ENCODE data around the gene ISY1.
"Not testable (repeated sequence)": the region's sequence is repeated elsewhere in the genome, so short reads cannot be mapped to it uniquely, and the experiment has no call there.

Gene ISY1

DNA sequence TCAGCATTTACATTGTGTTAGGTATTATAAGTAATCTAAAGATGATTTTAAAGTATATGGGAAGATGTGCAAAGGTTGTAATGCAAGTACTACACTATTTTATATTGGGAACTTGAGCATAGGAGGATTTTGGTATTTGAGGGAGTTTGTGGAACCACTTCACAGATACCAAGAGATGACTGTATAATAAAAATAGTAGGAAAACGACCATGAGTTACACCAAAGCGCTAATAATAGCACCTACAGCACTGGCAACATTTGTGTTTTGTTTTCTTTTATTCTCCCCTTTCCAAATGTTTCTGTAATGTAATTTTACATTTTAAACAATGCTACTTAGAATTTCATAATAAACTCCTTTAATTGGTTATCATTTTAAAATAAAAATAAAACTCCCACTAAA, 12.3 kb upstream of the ISY1 start:
- H3K27me3 ChIP-seq (ENCODE audit: control insufficient read depth in 1 of 2, insufficient read depth in 2 of 2, low read length in 2 of 2): no peaks in the 10 kb centered on the region
- H3K4me3 ChIP-seq (ENCODE audit: low read depth in 1 of 2, low read length in 2 of 2): no peak overlapping the region
- no peaks in the 10 kb centered on the region for H3K9me3 ChIP-seq (ENCODE audit: control insufficient read depth in 1 of 2, low read length in 2 of 2)
- peaks cover 25 to 51% of the 10 kb centered on the region in 2 donors for H3K36me3 ChIP-seq (ENCODE audit: control insufficient read depth in 1 of 2, insufficient read depth in 2 of 2, low read length in 2 of 2)
- H3K4me1 ChIP-seq (ENCODE audit: control insufficient read depth in 1 of 2, insufficient read depth in 2 of 2, low read length in 2 of 2): peaks cover 23 to 31% of the 10 kb centered on the region in 2 donors
- H3K27ac ChIP-seq (ENCODE audit: low read depth, low read length): no peak overlapping the region
- H3K9ac ChIP-seq (ENCODE audit: low read depth in 1 of 2, low read length in 2 of 2): no peak overlapping the region

- Histone ChIP-seq H3K27ac (ENCODE audit: low read depth, low read length) (no peak overlapping the region), H3K27me3 (ENCODE audit: control insufficient read depth in 1 of 2, insufficient read depth in 2 of 2, low read length in 2 of 2) (no peaks in the 10 kb centered on the region), H3K4me3 (ENCODE audit: low read depth in 1 of 2, low read length in 2 of 2) (no peak overlapping the region), H3K9ac (ENCODE audit: low read depth in 1 of 2, low read length in 2 of 2) (no peak overlapping the region), H3K36me3 (ENCODE audit: control insufficient read depth in 1 of 2, insufficient read depth in 2 of 2, low read length in 2 of 2) (peaks cover 31 to 51% of the 10 kb centered on the region in 2 donors), H3K9me3 (ENCODE audit: control insufficient read depth in 1 of 2, low read length in 2 of 2) (no peaks in the 10 kb centered on the region), H3K4me1 (ENCODE audit: control insufficient read depth in 1 of 2, insufficient read depth in 2 of 2, low read length in 2 of 2) (peaks cover 7 to 13% of the 10 kb centered on the region in 2 donors)
Observed at GRCh38 chr3:129166579-129167332, 5.9 kb upstream of the ISY1 start.

GRCh38 chr3:129165594-129165993, 4.7 kb upstream of the ISY1 start:
- not testable (repeated sequence) for H3K9me3 ChIP-seq (ENCODE audit: control insufficient read depth in 1 of 2, low read length in 2 of 2); H3K4me3 ChIP-seq (ENCODE audit: low read depth in 1 of 2, low read length in 2 of 2); H3K27ac ChIP-seq (ENCODE audit: low read depth, low read length); H3K27me3 ChIP-seq (ENCODE audit: control insufficient read depth in 1 of 2, insufficient read depth in 2 of 2, low read length in 2 of 2); H3K9ac ChIP-seq (ENCODE audit: low read depth in 1 of 2, low read length in 2 of 2)
- Histone ChIP-seq H3K36me3 (ENCODE audit: control insufficient read depth in 1 of 2, insufficient read depth in 2 of 2, low read length in 2 of 2) (peaks cover 21 to 40% of the 10 kb centered on the region in 2 donors), H3K4me1 (ENCODE audit: control insufficient read depth in 1 of 2, insufficient read depth in 2 of 2, low read length in 2 of 2) (peaks cover 7 to 15% of the 10 kb centered on the region in 2 donors)

- Histone ChIP-seq H3K9me3 (ENCODE audit: control insufficient read depth in 1 of 2, low read length in 2 of 2) (no peaks in the 10 kb centered on the region), H3K4me3 (ENCODE audit: low read depth in 1 of 2, low read length in 2 of 2) (no peak overlapping the region), H3K27ac (ENCODE audit: low read depth, low read length) (no peak overlapping the region), H3K36me3 (ENCODE audit: control insufficient read depth in 1 of 2, insufficient read depth in 2 of 2, low read length in 2 of 2) (peaks cover 12 to 29% of the 10 kb centered on the region in 2 donors), H3K27me3 (ENCODE audit: control insufficient read depth in 1 of 2, insufficient read depth in 2 of 2, low read length in 2 of 2) (no peaks in the 10 kb centered on the region), H3K4me1 (ENCODE audit: control insufficient read depth in 1 of 2, insufficient read depth in 2 of 2, low read length in 2 of 2) (peaks cover 9 to 20% of the 10 kb centered on the region in 2 donors), H3K9ac (ENCODE audit: low read depth in 1 of 2, low read length in 2 of 2) (no peak overlapping the region)
Observed at GRCh38 chr3:129164500-129164899, 3.6 kb upstream of the ISY1 start.

DNA sequence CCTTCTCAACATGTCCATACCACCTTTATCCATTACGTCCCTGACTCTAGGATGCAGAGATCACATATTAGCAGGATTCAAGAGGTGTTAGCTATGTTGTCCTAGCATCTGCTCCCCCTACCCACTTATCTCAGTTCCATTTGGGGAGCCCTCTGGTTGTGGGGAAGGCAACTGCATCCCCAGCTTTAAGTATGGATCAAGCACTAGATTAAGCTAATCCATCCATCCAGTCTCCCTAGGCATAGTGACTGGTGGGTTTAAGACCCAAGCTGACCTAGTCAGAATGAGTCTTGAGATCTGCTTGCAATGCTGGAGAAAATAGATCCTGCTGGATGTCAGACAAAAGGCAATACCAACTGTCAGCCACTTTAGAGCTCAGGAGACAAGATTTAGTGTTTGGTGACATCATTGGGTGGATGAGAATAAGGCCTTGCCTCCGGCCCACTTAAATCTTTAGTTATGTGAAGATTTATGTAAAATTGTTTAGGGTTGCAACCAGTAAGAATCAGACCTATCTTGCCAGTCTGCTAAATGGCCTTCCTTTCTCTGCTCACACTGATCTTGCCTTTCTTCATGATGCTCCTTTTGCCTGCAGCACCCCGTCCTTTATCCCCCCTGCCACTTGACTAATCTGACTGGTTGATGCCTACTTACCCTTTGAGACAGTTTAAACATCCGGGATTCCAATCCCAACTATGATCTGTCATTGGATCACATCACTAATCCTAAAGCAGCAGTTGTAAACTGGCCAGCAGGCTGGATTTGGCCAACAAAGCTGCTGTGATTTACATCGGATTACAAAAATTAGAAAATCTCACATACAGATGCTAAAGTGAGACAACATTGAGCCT, 2.1 kb upstream of the ISY1 start:
- no peak overlapping the region for H3K4me3 ChIP-seq (ENCODE audit: low read depth in 1 of 2, low read length in 2 of 2)
- no peak overlapping the region for H3K9ac ChIP-seq (ENCODE audit: low read depth in 1 of 2, low read length in 2 of 2)
- no peaks in the 10 kb centered on the region for H3K27me3 ChIP-seq (ENCODE audit: control insufficient read depth in 1 of 2, insufficient read depth in 2 of 2, low read length in 2 of 2)
- H3K27ac ChIP-seq (ENCODE audit: low read depth, low read length): no peak overlapping the region
- H3K9me3 ChIP-seq (ENCODE audit: control insufficient read depth in 1 of 2, low read length in 2 of 2): no peaks in the 10 kb centered on the region
- peaks cover 12 to 22% of the 10 kb centered on the region in 2 donors for H3K4me1 ChIP-seq (ENCODE audit: control insufficient read depth in 1 of 2, insufficient read depth in 2 of 2, low read length in 2 of 2)
- peaks cover 9 to 34% of the 10 kb centered on the region in 2 donors for H3K36me3 ChIP-seq (ENCODE audit: control insufficient read depth in 1 of 2, insufficient read depth in 2 of 2, low read length in 2 of 2)

GRCh38 chr3:129161860-129162271, 1.0 kb upstream of the ISY1 start:
- H3K9ac ChIP-seq (ENCODE audit: low read depth in 1 of 2, low read length in 2 of 2): peak overlapping the region; percentile 56 to 87
- H3K9me3 ChIP-seq (ENCODE audit: control insufficient read depth in 1 of 2, low read length in 2 of 2): no peaks in the 10 kb centered on the region
- peaks cover 0 to 33% of the 10 kb centered on the region in 2 donors for H3K36me3 ChIP-seq (ENCODE audit: control insufficient read depth in 1 of 2, insufficient read depth in 2 of 2, low read length in 2 of 2)
- peak overlapping the region; percentile 91 for H3K27ac ChIP-seq (ENCODE audit: low read depth, low read length)
- H3K4me3 ChIP-seq (ENCODE audit: low read depth in 1 of 2, low read length in 2 of 2): peak overlapping the region; percentile 98 to 99
- H3K27me3 ChIP-seq (ENCODE audit: control insufficient read depth in 1 of 2, insufficient read depth in 2 of 2, low read length in 2 of 2): no peaks in the 10 kb centered on the region
- H3K4me1 ChIP-seq (ENCODE audit: control insufficient read depth in 1 of 2, insufficient read depth in 2 of 2, low read length in 2 of 2): peaks cover 12 to 22% of the 10 kb centered on the region in 2 donors

DNA sequence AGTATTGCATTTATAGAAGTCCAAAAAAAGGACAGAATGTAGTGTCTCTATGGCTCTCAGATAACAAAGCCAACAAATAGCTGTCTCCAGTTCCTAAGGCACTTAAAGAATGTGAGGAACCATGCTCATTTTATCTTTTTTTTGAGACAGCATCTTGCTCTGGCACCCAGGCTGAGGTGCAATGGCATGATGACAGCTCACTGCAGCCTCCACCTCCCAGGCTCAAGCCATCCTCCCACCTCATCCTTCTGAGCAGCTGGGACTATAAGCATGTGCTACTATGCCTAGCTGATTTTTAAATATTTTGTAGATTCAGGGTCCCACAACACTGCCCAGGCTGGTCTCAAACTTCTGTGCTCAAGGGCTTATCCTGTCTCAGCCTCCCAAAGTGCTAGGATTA, 16.1 kb downstream of the ISY1 start:
- Histone ChIP-seq H3K9me3 (ENCODE audit: control insufficient read depth in 1 of 2, low read length in 2 of 2) (no peaks in the 10 kb centered on the region), H3K27ac (ENCODE audit: low read depth, low read length) (no peak overlapping the region), H3K36me3 (ENCODE audit: control insufficient read depth in 1 of 2, insufficient read depth in 2 of 2, low read length in 2 of 2) (peaks cover 16 to 43% of the 10 kb centered on the region in 2 donors), H3K4me3 (ENCODE audit: low read depth in 1 of 2, low read length in 2 of 2) (no peak overlapping the region), H3K27me3 (ENCODE audit: control insufficient read depth in 1 of 2, insufficient read depth in 2 of 2, low read length in 2 of 2) (no peaks in the 10 kb centered on the region), H3K9ac (ENCODE audit: low read depth in 1 of 2, low read length in 2 of 2) (no peak overlapping the region), H3K4me1 (ENCODE audit: control insufficient read depth in 1 of 2, insufficient read depth in 2 of 2, low read length in 2 of 2) (no peaks in the 10 kb centered on the region)

GRCh38 chr3:129141011-129141410, 19.9 kb downstream of the ISY1 start:
- H3K9ac ChIP-seq (ENCODE audit: low read depth in 1 of 2, low read length in 2 of 2); H3K4me3 ChIP-seq (ENCODE audit: low read depth in 1 of 2, low read length in 2 of 2); H3K4me1 ChIP-seq (ENCODE audit: control insufficient read depth in 1 of 2, insufficient read depth in 2 of 2, low read length in 2 of 2); H3K27me3 ChIP-seq (ENCODE audit: control insufficient read depth in 1 of 2, insufficient read depth in 2 of 2, low read length in 2 of 2); H3K27ac ChIP-seq (ENCODE audit: low read depth, low read length); H3K9me3 ChIP-seq (ENCODE audit: control insufficient read depth in 1 of 2, low read length in 2 of 2): not testable (repeated sequence)
- H3K36me3 ChIP-seq (ENCODE audit: control insufficient read depth in 1 of 2, insufficient read depth in 2 of 2, low read length in 2 of 2): peaks cover 16 to 38% of the 10 kb centered on the region in 2 donors

DNA sequence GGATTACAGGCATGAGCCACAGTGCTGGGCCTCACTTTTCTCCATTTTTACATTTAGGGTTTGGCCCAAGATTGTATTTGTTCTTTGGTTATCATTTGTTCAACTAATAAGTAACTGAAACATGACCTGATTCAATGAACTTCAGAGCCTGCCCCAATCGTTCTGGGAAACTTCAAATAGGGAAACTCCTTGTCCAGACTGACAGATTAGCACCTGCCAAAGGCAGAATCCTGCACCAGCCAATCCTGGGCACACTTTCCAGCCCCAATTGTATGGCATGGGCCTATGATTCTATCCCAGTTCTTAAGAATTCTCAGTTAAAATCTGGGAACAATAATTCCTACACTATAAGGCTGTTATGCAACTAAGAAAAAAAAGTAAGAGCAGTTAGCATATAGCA, 21.0 kb downstream of the ISY1 start:
- Histone ChIP-seq H3K27me3 (ENCODE audit: control insufficient read depth in 1 of 2, insufficient read depth in 2 of 2, low read length in 2 of 2) (no peaks in the 10 kb centered on the region), H3K27ac (ENCODE audit: low read depth, low read length) (no peak overlapping the region), H3K9me3 (ENCODE audit: control insufficient read depth in 1 of 2, low read length in 2 of 2) (no peaks in the 10 kb centered on the region), H3K4me3 (ENCODE audit: low read depth in 1 of 2, low read length in 2 of 2) (no peak overlapping the region), H3K36me3 (ENCODE audit: control insufficient read depth in 1 of 2, insufficient read depth in 2 of 2, low read length in 2 of 2) (peaks cover 11 to 40% of the 10 kb centered on the region in 2 donors), H3K4me1 (ENCODE audit: control insufficient read depth in 1 of 2, insufficient read depth in 2 of 2, low read length in 2 of 2) (no peaks in the 10 kb centered on the region), H3K9ac (ENCODE audit: low read depth in 1 of 2, low read length in 2 of 2) (no peak overlapping the region)

DNA sequence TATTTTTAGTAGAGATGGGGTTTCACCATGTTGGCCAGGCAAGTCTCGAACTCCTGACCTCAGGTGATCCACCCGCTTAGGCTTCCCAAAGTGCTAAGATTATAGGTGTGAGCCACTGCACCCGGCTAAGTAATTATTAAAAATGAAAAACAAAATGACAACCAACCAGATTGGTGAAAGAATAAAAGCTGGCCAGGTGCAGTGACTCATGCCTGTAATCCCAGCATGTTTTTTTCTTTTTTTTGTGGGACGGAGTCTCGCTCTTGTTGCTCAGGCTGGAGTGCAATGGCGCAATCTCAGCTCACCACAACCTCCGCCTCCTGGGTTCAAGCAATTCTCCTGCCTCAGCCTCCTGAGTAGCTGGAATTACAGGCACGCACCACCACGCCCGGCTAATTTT, 24.6 kb downstream of the ISY1 start:
- not testable (repeated sequence) for H3K27me3 ChIP-seq (ENCODE audit: control insufficient read depth in 1 of 2, insufficient read depth in 2 of 2, low read length in 2 of 2); H3K9ac ChIP-seq (ENCODE audit: low read depth in 1 of 2, low read length in 2 of 2); H3K9me3 ChIP-seq (ENCODE audit: control insufficient read depth in 1 of 2, low read length in 2 of 2); H3K4me3 ChIP-seq (ENCODE audit: low read depth in 1 of 2, low read length in 2 of 2); H3K4me1 ChIP-seq (ENCODE audit: control insufficient read depth in 1 of 2, insufficient read depth in 2 of 2, low read length in 2 of 2); H3K27ac ChIP-seq (ENCODE audit: low read depth, low read length)
- H3K36me3 ChIP-seq (ENCODE audit: control insufficient read depth in 1 of 2, insufficient read depth in 2 of 2, low read length in 2 of 2): peaks cover 28 to 63% of the 10 kb centered on the region in 2 donors
